ENCODE measurements around the gene CCDC9B.

- TF ChIP-seq TAF1 (IDR thresholded peaks at IDR 0.05; ENCODE audit: borderline replicate concordance, low read depth, low read length): no peak
- TF ChIP-seq CTCF (IDR thresholded peaks at IDR 0.05): no peak
- no peak for TF ChIP-seq MAX (IDR thresholded peaks at IDR 0.05; ENCODE audit: low read depth)
- no peak for TF ChIP-seq FOXM1 (IDR thresholded peaks at IDR 0.05; ENCODE audit: low read depth)
- TF ChIP-seq SIN3A (IDR thresholded peaks at IDR 0.05; ENCODE audit: borderline replicate concordance, low read depth, low read length): no peak
- no peak for TF ChIP-seq EP300 (IDR thresholded peaks at IDR 0.05; ENCODE audit: borderline replicate concordance in 1 of 2, low read depth in 1 of 2, low read length in 1 of 2)
- no peak for TF ChIP-seq USF2 (IDR thresholded peaks at IDR 0.05; ENCODE audit: borderline replicate concordance, low read depth, low read length)
- TF ChIP-seq NFIC (IDR thresholded peaks at IDR 0.05; ENCODE audit: borderline replicate concordance): no peak
These were observed 33.8 kb downstream of the CCDC9B start for GRCh38 chr15:40306908-40307307.

Data from SK-N-SH (cell line).